IMR-90 (cell line): Measurements from ENCODE around the gene ST6GAL2. TPM values are rescaled to one million over a fixed set of nuclear protein-coding genes. Genes with fewer than 3 reads are reported as not detected.

ENCODE experiments used
- ATAC-seq: fragments of 200-7000 bp; cut with Tn5 transposase; 2 replicates; pipeline ENCODE4 v1.9.1; 2020; ENCODE audit warnings: low read depth, mild to moderate bottlenecking, moderate library complexity
- BruUV-seq: library from RNA; stranded (reverse); fragments of 400-500 nt; replicated peaks from 2 replicates; lab custom pipeline; 2021; lab: Mats Ljungman, UMichigan
- CTCF ChIA-PET: fragments of 300-600 bp; formaldehyde crosslinking; extraction: SDS; loops from one replicate; lab custom pipeline; 2021; ENCODE audit warnings: antibody characterized with exemption; lab: Yijun Ruan, JAX
- POLR2A ChIA-PET: fragments of 300-600 bp; sonication (Branson Sonifier 250); formaldehyde crosslinking; loops from one replicate; lab custom pipeline; 2022; ENCODE audit warnings: antibody characterized with exemption; ENCODE audit not compliant: unreplicated experiment; lab: Charles Lee
- DNase-seq: peaks from one replicate; pipeline ENCODE4 v3.0.0; 2013
- H2AFZ ChIP-seq: replicated peaks from 2 replicates; pipeline ENCODE3; 2013; ENCODE audit warnings: low read length, mild to moderate bottlenecking; ENCODE audit not compliant: poor library complexity
- H2AK5ac ChIP-seq: 2 replicates; pipeline ENCODE4 v1.6.1; 2013; ENCODE audit warnings: low read depth, low read length, inconsistent platforms
- H2AK9ac ChIP-seq: replicated peaks from 2 replicates; pipeline ENCODE3; 2013; ENCODE audit warnings: mild to moderate bottlenecking, low read depth, low read length, moderate library complexity; ENCODE audit not compliant: poor library complexity
- H2BK120ac ChIP-seq: 2 replicates; pipeline ENCODE4 v1.6.1; 2013; ENCODE audit warnings: low read depth, low read length, inconsistent platforms
- H2BK15ac ChIP-seq: 3 replicates; pipeline ENCODE4 v1.6.1; 2013; ENCODE audit warnings: low read depth, low read length, inconsistent platforms
- H2BK20ac ChIP-seq: 2 replicates; pipeline ENCODE4 v1.6.1; 2013; ENCODE audit warnings: low read depth, mild to moderate bottlenecking, inconsistent platforms, low read length, moderate library complexity
- H2BK5ac ChIP-seq: 2 replicates; pipeline ENCODE4 v1.6.1; 2013; ENCODE audit warnings: mild to moderate bottlenecking, low read depth, low read length, inconsistent platforms; ENCODE audit not compliant: poor library complexity, severe bottlenecking
- H3K14ac ChIP-seq: replicated peaks from 2 replicates; pipeline ENCODE4 v1.6.1; 2013; ENCODE audit warnings: low read depth, low read length, inconsistent platforms
- H3K18ac ChIP-seq: 2 replicates; pipeline ENCODE4 v1.6.1; 2013; ENCODE audit warnings: low read depth, low read length, control low read depth
- H3K23ac ChIP-seq: 2 replicates; pipeline ENCODE4 v1.6.1; 2013; ENCODE audit warnings: low read depth, low read length, inconsistent platforms
- H3K27ac ChIP-seq: 2 replicates; pipeline ENCODE4 v1.5.1; 2013; ENCODE audit warnings: mild to moderate bottlenecking, control low read depth, low read length; ENCODE audit not compliant: insufficient read depth
- H3K27me3 ChIP-seq: 2 replicates; pipeline ENCODE4 v1.6.1; 2013; ENCODE audit warnings: low read length; ENCODE audit not compliant: control insufficient read depth, insufficient read depth
- H3K36me3 ChIP-seq: 2 replicates; pipeline ENCODE4 v1.6.1; 2013; ENCODE audit warnings: low read length, mixed read lengths; ENCODE audit not compliant: control insufficient read depth, insufficient read depth
- H3K4ac ChIP-seq: 2 replicates; pipeline ENCODE4 v1.6.1; 2013; ENCODE audit warnings: low read depth, low read length, inconsistent platforms
- H3K4me1 ChIP-seq: 2 replicates; pipeline ENCODE4 v1.6.1; 2013; ENCODE audit warnings: low read length, mixed read lengths; ENCODE audit not compliant: control insufficient read depth, insufficient read depth
- H3K4me2 ChIP-seq: 2 replicates; pipeline ENCODE4 v1.6.1; 2013; ENCODE audit warnings: low read depth, mild to moderate bottlenecking, control low read depth, low read length, moderate library complexity
- H3K4me3 ChIP-seq: 2 replicates; pipeline ENCODE4 v1.5.1; 2013; ENCODE audit warnings: low read depth, mild to moderate bottlenecking, control low read depth, low read length, moderate library complexity; ENCODE audit not compliant: insufficient read depth
- H3K56ac ChIP-seq: 2 replicates; pipeline ENCODE4 v1.6.1; 2013; ENCODE audit warnings: low read length, inconsistent platforms; ENCODE audit not compliant: insufficient read depth; ENCODE audit errors: extremely low read depth
- H3K79me1 ChIP-seq, 2 experiments: 2 replicates each; pipeline ENCODE4 v1.6.1; 2013; ENCODE audit warnings: low read length in 2 of 2, inconsistent platforms in 1 of 2, low read depth in 1 of 2
- H3K9ac ChIP-seq: 2 replicates; pipeline ENCODE4 v1.6.1; 2013; ENCODE audit warnings: low read depth, low read length, control low read depth
- H3K9me1 ChIP-seq: 2 replicates; pipeline ENCODE4 v1.6.1; 2013; ENCODE audit warnings: low read length, inconsistent platforms; ENCODE audit not compliant: insufficient read depth
- H3K9me3 ChIP-seq: 2 replicates; pipeline ENCODE4 v1.6.1; 2013; ENCODE audit warnings: low read length; ENCODE audit not compliant: control insufficient read depth, insufficient read depth
- H4K20me1 ChIP-seq: 2 replicates; pipeline ENCODE4 v1.6.1; 2013; ENCODE audit warnings: low read length, inconsistent platforms; ENCODE audit not compliant: insufficient read depth
- H4K5ac ChIP-seq: 2 replicates; pipeline ENCODE4 v1.6.1; 2013; ENCODE audit warnings: mild to moderate bottlenecking, low read depth, low read length, control low read depth
- H4K8ac ChIP-seq, 2 experiments: 2 replicates each; pipeline ENCODE4 v1.6.1; 2013; ENCODE audit warnings: low read depth in 2 of 2, low read length in 2 of 2, control low read depth in 1 of 2, inconsistent platforms in 1 of 2
- H4K91ac ChIP-seq: 2 replicates; pipeline ENCODE4 v1.6.1; 2013; ENCODE audit warnings: low read depth, low read length, inconsistent platforms; ENCODE audit not compliant: insufficient read depth
- BHLHE40 ChIP-seq: fragments of 150-350 bp; IDR thresholded peaks from 2 replicates; pipeline ENCODE4 v1.6.1; 2016; ENCODE audit warnings: mild to moderate bottlenecking, low read depth, low read length
- CEBPB ChIP-seq: IDR thresholded peaks from 2 replicates; pipeline ENCODE4 v1.6.1; 2012; ENCODE audit warnings: low read depth, low read length, improper control_type of control experiment
- CHD1 ChIP-seq: IDR thresholded peaks from 2 replicates; pipeline ENCODE4 v1.6.1; 2012; ENCODE audit warnings: low read depth, low read length, improper control_type of control experiment
- FOS ChIP-seq: fragments of 150-350 bp; IDR thresholded peaks from 2 replicates; pipeline ENCODE4 v1.6.1; 2016; ENCODE audit warnings: low read depth, low read length
- MAFK ChIP-seq: IDR thresholded peaks from 2 replicates; pipeline ENCODE4 v1.6.1; 2012; ENCODE audit warnings: low read depth, low read length, improper control_type of control experiment
- MAZ ChIP-seq: IDR thresholded peaks from 2 replicates; pipeline ENCODE4 v1.6.1; 2012; ENCODE audit warnings: low read depth, mild to moderate bottlenecking, low read length, improper control_type of control experiment, moderate library complexity, borderline replicate concordance
- MXI1 ChIP-seq: IDR thresholded peaks from 2 replicates; pipeline ENCODE4 v1.6.1; 2012; ENCODE audit warnings: low read depth, mild to moderate bottlenecking, low read length, moderate library complexity, borderline replicate concordance
- NFE2L2 ChIP-seq: fragments of 150-350 bp; IDR thresholded peaks from 2 replicates; pipeline ENCODE4 v1.6.1; 2016; ENCODE audit warnings: low read depth, mild to moderate bottlenecking, low read length
- POLR2A ChIP-seq: IDR thresholded peaks from 2 replicates; pipeline ENCODE4 v1.6.1; 2012; ENCODE audit warnings: mild to moderate bottlenecking, low read depth, low read length
- RAD21 ChIP-seq: IDR thresholded peaks from 2 replicates; pipeline ENCODE4 v1.6.1; 2012; ENCODE audit warnings: low read length, improper control_type of control experiment
- RCOR1 ChIP-seq: IDR thresholded peaks from 2 replicates; pipeline ENCODE4 v1.6.1; 2012; ENCODE audit warnings: mild to moderate bottlenecking, low read length, improper control_type of control experiment; ENCODE audit not compliant: insufficient replicate concordance
- RFX5 ChIP-seq: IDR thresholded peaks from 2 replicates; pipeline ENCODE4 v1.8.0; 2012; ENCODE audit warnings: low read depth, mild to moderate bottlenecking, low read length, moderate library complexity
- SMC3 ChIP-seq: fragments of 150-350 bp; IDR thresholded peaks from 2 replicates; pipeline ENCODE4 v1.6.1; 2016; ENCODE audit warnings: low read depth, mild to moderate bottlenecking, antibody characterized with exemption, low read length, moderate library complexity
- WGBS, 2 experiments: methylation state at CpG; one replicate each; pipeline versions ENCODE4 v1.1.5 to v1.1.7; 2013; ENCODE audit warnings: missing lambda C conversion rate in 2 of 2; ENCODE audit not compliant: insufficient read length in 1 of 2; ENCODE audit errors: extremely low coverage in 2 of 2; 5-methylcytosine and 5-hydroxymethylcytosine counted together
- dilution Hi-C: fragments of 300-500 bp; cut with HindIII; formaldehyde crosslinking; loops from one replicate; pipeline ENCODE4 v1.14.3; 2018; ENCODE audit warnings: low sequenced_read_pairs; ENCODE audit not compliant: unreplicated experiment
- in situ Hi-C: fragments of 300-500 bp; cut with MboI; formaldehyde crosslinking; loops from 3 replicates; pipeline ENCODE4 v1.14.3; 2019; ENCODE audit warnings: low sequenced_read_pairs, inconsistent platforms, mixed read lengths
- intact Hi-C: fragments of 100-400 bp; cut with micrococcal nuclease; formaldehyde crosslinking; loops from 2 replicates; pipeline ENCODE4 v1.10.0; 2022
- polyA plus RNA-seq, 3 experiments: library from polyadenylated mRNA; depleted of rRNA; stranded (reverse); fragments of >200 nt; gene quantifications; 2 replicates each; pipeline ENCODE4 v1.2.3, GENCODE V29; 2012; ENCODE audit warnings: low replicate concordance in 1 of 3
- total RNA-seq: library from RNA; depleted of rRNA; stranded (reverse); fragments of >200 nt; gene quantifications from 2 replicates; pipeline ENCODE4 v1.2.3, GENCODE V29; 2012
- TF ChIP-seq, protein P1 (sequence below): conservative IDR thresholded peaks from 2 replicates; pipeline ENCODE4 v1.5.1; 2012; ENCODE audit warnings: mild to moderate bottlenecking, low read depth, low read length, improper control_type of control experiment
- TF ChIP-seq, protein P2 (sequence below): fragments of 150-350 bp; IDR thresholded peaks from 2 replicates; pipeline ENCODE4 v1.6.1; 2017; ENCODE audit warnings: mild to moderate bottlenecking, antibody characterized with exemption, low read length, low read depth

Gene ST6GAL2
- total and polyA plus RNA-seq, 2 of the 4 experiments (the other 2 are of a cell fraction): not detected

DNA sequence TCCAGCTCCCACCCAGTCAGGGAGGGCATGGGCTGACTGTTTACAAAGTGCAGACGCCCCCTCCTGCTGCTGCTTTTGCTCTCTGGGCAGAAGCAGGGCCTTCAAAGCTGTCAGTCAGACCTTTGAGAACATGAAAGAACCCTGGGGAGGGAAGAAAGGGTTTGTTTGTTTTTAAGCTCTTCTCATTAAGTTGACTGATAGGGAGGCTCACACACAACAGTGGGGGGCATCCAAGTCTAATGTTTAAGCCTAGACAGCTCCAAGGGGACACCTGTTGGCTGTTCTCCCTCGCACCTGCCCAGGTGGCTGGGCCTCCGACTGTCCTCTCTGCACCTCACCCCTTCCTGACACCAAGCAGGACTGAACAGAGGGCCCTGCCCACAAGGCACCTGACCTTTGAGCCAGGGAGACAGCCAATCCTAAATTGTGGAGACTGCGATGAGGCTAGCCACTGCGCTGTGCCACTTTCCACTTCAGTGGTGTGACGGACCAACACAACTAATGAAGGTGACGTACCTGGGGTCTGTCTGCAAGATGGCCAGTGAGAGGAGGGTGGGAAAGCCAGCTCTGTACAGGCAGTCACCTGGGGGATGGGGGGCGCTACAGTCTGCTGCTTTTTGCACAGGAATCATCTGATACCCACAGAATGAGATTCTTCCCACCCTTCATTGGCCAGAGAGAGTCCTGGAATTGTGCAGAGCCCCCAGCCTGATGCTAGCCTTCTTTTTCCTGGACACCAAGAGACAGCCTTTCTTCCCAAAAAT lies 16.3 kb downstream of the ST6GAL2 start:
- Histone ChIP-seq H3K27ac (no peak overlapping the region), H3K14ac (no peak overlapping the region), H2AK5ac (no peak overlapping the region), H2BK15ac (no peak overlapping the region), H3K18ac (no peak overlapping the region), H2BK20ac (no peak overlapping the region), H2BK120ac (no peak overlapping the region), H3K79me1 (no peaks in the 10 kb centered on the region), H3K4me3 (no peak overlapping the region), H3K9me3 (no peaks in the 10 kb centered on the region; the same call in 1 of the 2 replicates), H4K20me1 (no peaks in the 10 kb centered on the region), H4K91ac (no peak overlapping the region), H2BK5ac (no peak overlapping the region), H3K4me1 (no peaks in the 10 kb centered on the region), H3K4ac (no peak overlapping the region), H4K8ac (no peak overlapping the region), H4K5ac (no peak overlapping the region), H3K4me2 (no peak overlapping the region), H3K56ac (no peak overlapping the region), H3K9ac (no peak overlapping the region), H2AK9ac (no peak overlapping the region), H3K9me1 (no peaks in the 10 kb centered on the region), H3K23ac (no peak overlapping the region), H3K27me3 (no peaks in the 10 kb centered on the region), H2AFZ (no peak overlapping the region), H3K36me3 (no peaks in the 10 kb centered on the region)
- ChIA-PET CTCF (interaction anchor here (0.7 kb wide), 1 partner anchor 12 kb away, joined by 3 read pairs; no protein-coding TSS in a partner anchor), POLR2A (no interaction called here)
- intact Hi-C loops (no loop called here), in situ Hi-C loops (no loop called here), dilution Hi-C loops (no loop called here)
- WGBS, 2 experiments: 100% methylated on average over 2 of the region's 8 CpGs; no CpG with 5 or more reads in 1 of the 2 experiments
- ATAC-seq (no peak), DNase-seq (no peak)
- BruUV-seq: no TSS peak
- TF ChIP-seq MXI1 (no peak), MAZ (no peak), BHLHE40 (no peak), RCOR1 (no peak), RAD21 (no peak), POLR2A (no peak), SMC3 (no peak), FOS (no peak), CEBPB (no peak), RFX5 (no peak), CHD1 (no peak), MAFK (no peak), NFE2L2 (no peak)
- TF ChIP-seq, protein P1, sequence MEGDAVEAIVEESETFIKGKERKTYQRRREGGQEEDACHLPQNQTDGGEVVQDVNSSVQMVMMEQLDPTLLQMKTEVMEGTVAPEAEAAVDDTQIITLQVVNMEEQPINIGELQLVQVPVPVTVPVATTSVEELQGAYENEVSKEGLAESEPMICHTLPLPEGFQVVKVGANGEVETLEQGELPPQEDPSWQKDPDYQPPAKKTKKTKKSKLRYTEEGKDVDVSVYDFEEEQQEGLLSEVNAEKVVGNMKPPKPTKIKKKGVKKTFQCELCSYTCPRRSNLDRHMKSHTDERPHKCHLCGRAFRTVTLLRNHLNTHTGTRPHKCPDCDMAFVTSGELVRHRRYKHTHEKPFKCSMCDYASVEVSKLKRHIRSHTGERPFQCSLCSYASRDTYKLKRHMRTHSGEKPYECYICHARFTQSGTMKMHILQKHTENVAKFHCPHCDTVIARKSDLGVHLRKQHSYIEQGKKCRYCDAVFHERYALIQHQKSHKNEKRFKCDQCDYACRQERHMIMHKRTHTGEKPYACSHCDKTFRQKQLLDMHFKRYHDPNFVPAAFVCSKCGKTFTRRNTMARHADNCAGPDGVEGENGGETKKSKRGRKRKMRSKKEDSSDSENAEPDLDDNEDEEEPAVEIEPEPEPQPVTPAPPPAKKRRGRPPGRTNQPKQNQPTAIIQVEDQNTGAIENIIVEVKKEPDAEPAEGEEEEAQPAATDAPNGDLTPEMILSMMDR: no peak
- TF ChIP-seq, protein P2, sequence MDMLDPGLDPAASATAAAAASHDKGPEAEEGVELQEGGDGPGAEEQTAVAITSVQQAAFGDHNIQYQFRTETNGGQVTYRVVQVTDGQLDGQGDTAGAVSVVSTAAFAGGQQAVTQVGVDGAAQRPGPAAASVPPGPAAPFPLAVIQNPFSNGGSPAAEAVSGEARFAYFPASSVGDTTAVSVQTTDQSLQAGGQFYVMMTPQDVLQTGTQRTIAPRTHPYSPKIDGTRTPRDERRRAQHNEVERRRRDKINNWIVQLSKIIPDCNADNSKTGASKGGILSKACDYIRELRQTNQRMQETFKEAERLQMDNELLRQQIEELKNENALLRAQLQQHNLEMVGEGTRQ: no peak
